Stomach (tissue), 4 donors: ENCODE measurements around the gene GPRIN2.
"Not testable (repeated sequence)": the region's sequence is repeated elsewhere in the genome, so short reads cannot be mapped to it uniquely, and the experiment has no call there.

Experiments
- CTCF ChIP-seq, 7 experiments: fragments of 450-650 bp in 4 of 7; fragments of 200-600 bp in 3 of 7; sonication (generic) in 3 of 7; IDR thresholded peaks; one replicate each; pipeline ENCODE4 v1.5.1; 2016 to 2019; ENCODE audit warnings: antibody characterized with exemption in 7 of 7, control low read depth in 2 of 7, mild to moderate bottlenecking in 1 of 7
- POLR2AphosphoS5 ChIP-seq, 3 donors: sonication (generic); formaldehyde crosslinking; IDR thresholded peaks; one replicate each; pipeline ENCODE4 v1.6.1; 2016; ENCODE audit warnings: antibody characterized with exemption in 3 of 3

DNA sequence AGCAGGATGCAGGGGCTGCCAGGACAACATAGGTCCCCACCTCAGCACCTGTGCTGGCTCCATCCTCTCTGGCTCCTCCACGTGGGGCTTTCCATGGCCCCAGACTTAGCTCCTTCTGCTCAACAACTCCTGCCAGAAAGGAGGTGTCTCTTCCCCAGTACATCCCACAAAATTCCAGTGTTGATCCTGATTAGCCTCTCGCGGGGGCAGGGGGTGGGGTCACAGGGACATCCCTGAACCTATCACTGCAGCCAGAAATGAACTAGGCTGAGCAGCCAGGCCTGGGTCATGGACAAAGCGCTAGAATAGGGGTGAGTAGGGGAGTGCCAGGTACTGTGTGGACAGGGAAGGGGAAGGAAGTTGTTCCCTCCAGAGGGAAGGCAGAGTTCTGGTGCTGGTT, 17.4 kb upstream of the GPRIN2 start:
- not testable (repeated sequence) for TF ChIP-seq POLR2AphosphoS5, CTCF (IDR thresholded peaks at IDR 0.05)
